G401 (cell line): Measurements from ENCODE around the gene TBCD. TPM values are rescaled to one million over a fixed set of nuclear protein-coding genes. Genes with fewer than 3 reads are reported as not detected.
A peak's percentile ranks its signal among the peaks of the same experiment; 100 is the strongest.
"Not testable (repeated sequence)": the region's sequence is repeated elsewhere in the genome, so short reads cannot be mapped to it uniquely, and the experiment has no call there.

Experiments used
- DNase-seq: peaks from one replicate; pipeline ENCODE4 v3.0.0-alpha.2; 2015; ENCODE audit warnings: low spot score
- in situ Hi-C: cut with HindIII; loops from 2 replicates; pipeline ENCODE4 v1.10.0; 2016; ENCODE audit warnings: low sequenced_read_pairs, mixed read lengths
- total RNA-seq: library from RNA; depleted of rRNA; stranded (reverse); fragments of >200 nt; shearing (Covaris generic); gene quantifications from 2 replicates; pipeline ENCODE4 v1.2.3, GENCODE V29; 2014

TBCD gene
- total RNA-seq, 1 experiment from 2014 or later = 108 TPM

GRCh38 chr17:82948081-82948511 lies 196.2 kb downstream of the TBCD start:
- in situ Hi-C loops = no loop called here
- DNase-seq = no peak

DNA sequence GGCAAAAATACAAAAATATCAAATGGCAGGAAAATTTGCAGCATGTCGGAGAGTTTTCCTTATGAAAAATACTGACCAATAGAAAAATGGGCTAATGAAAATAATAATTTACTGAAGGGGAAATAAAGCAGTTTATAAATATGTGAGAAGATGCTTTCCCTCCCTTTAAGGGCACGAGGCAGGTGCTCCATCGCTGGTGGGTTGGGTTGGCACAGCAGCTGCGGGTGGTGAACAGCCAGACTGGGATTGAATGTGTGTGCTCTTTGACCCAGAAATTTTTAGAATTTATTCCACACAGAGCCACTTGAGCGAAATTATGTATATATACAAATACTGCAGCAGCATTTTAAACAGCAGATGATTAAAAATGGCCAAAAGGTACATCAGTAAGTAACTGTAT lies 197.1 kb downstream of the TBCD start:
- in situ Hi-C loops = no loop called here
- no peak for DNase-seq

- no peak for DNase-seq
- in situ Hi-C loops = no loop called here
Measured at GRCh38 chr17:82949361-82949760, 197.5 kb downstream of the TBCD start.

DNA sequence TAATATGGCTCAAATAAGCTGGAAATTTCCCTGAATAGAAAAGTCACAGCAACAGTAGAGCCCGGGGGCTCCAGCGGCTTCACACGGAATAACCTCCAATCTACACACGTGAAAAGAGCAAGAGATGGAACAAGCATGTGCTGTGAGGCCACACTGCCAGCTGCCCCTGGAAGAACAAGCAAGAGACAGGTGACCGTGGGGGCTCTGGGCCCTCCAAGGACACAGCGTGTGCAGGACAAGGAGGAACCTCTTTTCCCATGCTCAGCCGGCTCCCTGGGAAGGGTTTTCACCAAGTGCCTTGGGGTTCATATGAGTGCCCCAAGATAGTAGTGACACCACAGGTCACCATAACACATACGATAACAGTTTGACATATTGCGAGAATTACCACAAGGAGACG lies 198.1 kb downstream of the TBCD start:
- in situ Hi-C loops = no loop called here
- no peak for DNase-seq

GRCh38 chr17:82950525-82951102 lies 198.7 kb downstream of the TBCD start:
- DNase-seq = no peak
- in situ Hi-C loops = no loop called here

DNA sequence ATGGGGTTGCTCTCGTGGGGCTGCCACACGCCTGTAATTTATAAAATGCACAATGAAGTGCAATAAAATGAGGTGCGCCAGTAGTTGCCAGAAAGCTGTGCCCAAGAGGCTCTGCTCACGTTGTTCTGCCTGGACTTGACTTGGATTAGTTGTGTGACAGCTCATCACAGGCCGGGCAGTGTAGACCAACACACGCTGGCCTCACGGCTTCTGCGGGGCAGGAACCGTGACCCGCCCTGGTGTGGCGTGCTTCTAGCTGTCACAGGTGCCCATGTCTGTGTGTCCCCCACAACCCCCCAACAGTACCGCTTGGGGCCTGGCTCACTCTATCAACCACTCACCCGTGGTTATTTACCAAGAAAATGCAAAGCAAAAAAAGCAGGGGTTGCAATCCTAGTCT lies 200.2 kb downstream of the TBCD start:
- in situ Hi-C loops = no loop called here
- DNase-seq = no peak

DNA sequence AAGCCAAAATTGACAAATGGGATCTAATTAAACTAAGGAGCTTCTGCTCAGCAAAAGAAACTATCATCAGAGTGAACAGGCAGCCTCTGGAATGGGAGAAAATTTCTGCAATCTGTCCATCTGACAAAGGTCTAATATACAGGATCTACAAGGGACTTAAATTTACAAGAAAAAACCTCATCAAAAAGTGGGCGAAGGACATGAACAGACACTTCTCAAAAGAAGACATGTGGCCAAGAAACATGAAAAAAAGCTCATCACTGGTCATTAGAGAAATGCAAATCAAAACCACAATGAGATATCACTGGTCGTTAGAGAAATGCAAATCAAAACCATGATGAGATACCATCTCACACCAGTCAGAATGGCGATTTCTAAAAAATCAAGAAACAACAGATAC lies 203.2 kb downstream of the TBCD start:
- in situ Hi-C loops = not testable (repeated sequence)

DNA sequence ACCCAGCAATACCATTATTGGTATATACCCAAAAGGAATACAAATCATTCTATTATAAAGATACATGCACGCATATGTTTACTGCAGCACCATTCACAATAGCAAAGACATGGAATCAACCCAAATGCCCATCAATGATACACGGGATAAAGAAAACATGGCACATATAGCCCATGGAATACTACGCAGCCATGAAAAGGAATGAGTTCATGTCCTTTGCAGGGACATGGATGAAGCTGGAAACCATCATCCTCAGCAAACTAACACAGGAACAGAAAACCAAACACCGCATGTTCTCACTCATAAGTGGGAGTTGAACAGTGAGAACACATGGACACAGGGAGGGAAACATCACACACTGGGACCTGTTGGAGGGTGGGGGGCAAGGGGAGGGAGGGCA lies 203.8 kb downstream of the TBCD start:
- in situ Hi-C loops, DNase-seq: not testable (repeated sequence)

More for the DNA sequence above, 203.2 kb downstream of the TBCD start:
- DNase-seq = not testable (repeated sequence)

GRCh38 chr17:82956146-82956725 lies 204.4 kb downstream of the TBCD start:
- in situ Hi-C loops = no loop called here
- DNase-seq = no peak

DNA sequence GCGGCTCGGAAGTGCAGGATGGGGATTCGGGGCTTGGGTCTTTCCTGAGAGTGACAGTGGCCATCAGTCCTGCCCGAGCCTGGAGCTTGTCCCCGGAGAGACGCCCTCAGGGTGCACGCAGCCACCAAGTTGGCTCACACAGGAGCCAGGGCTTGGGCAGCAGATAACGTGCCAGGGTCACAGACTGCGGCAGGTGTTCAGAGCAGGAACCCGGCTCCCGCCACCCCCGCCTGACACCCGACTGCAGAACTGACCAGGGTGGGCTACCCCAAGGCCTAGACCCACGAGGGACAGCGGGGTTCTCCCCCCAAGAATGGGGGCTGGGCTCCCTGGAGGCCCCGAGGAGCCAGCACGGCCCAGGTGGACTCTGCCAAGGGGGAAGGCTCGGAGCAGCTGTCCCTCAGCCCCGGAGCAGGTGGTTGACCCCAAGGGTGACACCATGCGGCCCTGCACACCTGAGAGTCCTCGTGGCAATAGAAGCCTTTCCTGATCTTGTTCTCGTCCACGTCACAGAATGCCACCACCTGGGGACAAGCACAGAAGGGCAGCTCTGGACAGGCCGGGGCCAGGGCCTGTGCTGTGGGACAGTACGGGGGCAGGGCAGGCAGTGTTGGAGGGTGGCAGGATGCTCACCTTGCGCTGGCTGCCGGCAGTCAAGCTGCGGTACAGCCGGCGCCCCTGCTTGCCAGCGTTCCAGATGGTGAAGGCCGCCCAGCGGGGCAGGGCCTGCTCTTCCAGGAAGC lies 205.0 kb downstream of the TBCD start:
- in situ Hi-C loops = no loop called here
- peak; percentile 43 for DNase-seq

GRCh38 chr17:82957469-82957795 lies 205.6 kb downstream of the TBCD start:
- DNase-seq = no peak
- in situ Hi-C loops = no loop called here

DNA sequence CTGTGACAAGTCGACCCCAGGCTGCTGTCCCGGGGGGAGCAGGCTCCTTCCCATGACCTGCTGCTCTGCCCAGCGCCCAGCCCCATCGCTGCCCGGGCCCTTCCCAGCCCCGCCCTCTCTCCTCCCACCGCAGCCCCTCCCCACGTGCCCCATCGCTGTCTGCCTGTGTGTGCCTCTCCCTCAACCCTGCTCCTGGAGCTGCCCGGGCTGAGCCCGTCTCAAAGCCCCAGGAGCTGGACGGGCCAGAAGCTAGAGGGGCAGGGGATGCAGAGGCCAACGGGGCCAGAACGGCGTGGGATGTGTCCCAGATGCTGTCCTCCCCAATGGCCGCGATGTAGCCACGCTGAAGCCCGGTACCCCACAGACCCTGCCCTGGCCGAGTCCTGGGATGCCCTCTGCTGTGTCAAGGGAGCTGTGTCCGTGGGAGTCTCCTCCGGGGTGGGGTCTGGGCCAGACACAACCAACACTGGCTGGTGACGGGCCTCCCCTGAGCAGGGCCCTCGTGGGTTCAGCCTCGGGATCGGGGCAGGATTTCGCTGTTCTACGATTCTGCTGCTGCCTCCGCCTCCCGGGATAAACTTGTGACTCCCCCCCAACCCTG lies 206.2 kb downstream of the TBCD start:
- in situ Hi-C loops = no loop called here

GRCh38 chr17:82959242-82959930 lies 207.5 kb downstream of the TBCD start:
- in situ Hi-C loops = no loop called here
- DNase-seq = no peak

More for the DNA sequence above, 206.2 kb downstream of the TBCD start:
- no peak for DNase-seq

DNA sequence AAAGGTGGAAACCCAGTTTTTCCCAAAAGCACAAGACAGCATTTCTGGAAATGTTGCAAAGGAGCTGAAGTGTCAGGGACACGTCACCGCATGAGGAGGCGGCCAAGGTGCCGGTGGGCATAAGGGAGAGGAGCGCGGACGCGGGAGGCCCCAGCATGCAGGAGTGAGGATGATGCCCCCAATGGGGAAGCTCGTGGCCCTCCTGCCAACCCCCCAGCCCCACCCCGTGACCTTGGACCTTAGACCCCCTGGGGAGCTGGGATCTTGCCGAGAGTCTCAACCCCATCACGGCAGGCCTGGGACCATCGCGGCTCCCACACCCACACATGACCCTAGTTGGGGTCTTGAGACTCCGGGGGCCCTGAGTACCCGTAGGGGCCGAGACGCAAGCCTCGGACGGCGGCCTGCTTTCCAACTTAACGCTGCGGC lies 208.1 kb downstream of the TBCD start:
- in situ Hi-C loops = no loop called here

GRCh38 chr17:82960419-82961271 lies 208.8 kb downstream of the TBCD start:
- in situ Hi-C loops = no loop called here

More for the DNA sequence above, 208.1 kb downstream of the TBCD start:
- DNase-seq = no peak

GRCh38 chr17:82961366-82962162 lies 209.7 kb downstream of the TBCD start:
- DNase-seq = no peak
- in situ Hi-C loops = no loop called here

More at GRCh38 chr17:82960419-82961271, 208.8 kb downstream of the TBCD start:
- no peak for DNase-seq

DNA sequence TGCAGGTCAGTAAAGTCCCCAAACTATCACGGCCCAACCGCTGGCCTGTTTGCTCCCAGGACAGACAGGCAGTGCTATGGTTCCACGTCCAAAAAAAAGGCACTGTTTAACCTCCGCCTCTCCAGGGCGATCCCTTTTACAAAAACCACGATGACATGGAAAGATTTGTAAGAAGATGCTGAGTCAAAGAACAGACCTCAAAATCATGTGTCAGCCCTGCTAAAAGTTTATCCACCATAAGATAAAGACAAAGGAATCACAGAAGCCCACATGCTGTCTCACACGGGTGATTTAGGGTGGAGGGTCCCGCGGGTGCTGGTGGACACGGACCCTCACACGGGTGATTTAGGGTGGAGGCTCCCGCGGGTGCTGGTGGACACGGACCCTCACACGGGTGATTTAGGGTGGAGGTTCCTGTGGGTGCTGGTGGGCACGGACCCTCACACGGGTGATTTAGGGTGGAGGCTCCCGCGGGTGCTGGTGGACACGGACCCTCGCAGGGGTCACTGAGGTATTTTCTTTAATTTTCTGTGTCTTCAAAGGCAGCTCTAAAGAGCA lies 210.4 kb downstream of the TBCD start:
- DNase-seq = no peak
- in situ Hi-C loops = no loop called here
